Measurements from ENCODE around the gene MYL10.

GRCh38 chr7:101644879-101645278 lies 15.8 kb upstream of the MYL10 start:
- no peak for TF ChIP-seq JUND (IDR thresholded peaks at IDR 0.05)
- TF ChIP-seq, protein P1, sequence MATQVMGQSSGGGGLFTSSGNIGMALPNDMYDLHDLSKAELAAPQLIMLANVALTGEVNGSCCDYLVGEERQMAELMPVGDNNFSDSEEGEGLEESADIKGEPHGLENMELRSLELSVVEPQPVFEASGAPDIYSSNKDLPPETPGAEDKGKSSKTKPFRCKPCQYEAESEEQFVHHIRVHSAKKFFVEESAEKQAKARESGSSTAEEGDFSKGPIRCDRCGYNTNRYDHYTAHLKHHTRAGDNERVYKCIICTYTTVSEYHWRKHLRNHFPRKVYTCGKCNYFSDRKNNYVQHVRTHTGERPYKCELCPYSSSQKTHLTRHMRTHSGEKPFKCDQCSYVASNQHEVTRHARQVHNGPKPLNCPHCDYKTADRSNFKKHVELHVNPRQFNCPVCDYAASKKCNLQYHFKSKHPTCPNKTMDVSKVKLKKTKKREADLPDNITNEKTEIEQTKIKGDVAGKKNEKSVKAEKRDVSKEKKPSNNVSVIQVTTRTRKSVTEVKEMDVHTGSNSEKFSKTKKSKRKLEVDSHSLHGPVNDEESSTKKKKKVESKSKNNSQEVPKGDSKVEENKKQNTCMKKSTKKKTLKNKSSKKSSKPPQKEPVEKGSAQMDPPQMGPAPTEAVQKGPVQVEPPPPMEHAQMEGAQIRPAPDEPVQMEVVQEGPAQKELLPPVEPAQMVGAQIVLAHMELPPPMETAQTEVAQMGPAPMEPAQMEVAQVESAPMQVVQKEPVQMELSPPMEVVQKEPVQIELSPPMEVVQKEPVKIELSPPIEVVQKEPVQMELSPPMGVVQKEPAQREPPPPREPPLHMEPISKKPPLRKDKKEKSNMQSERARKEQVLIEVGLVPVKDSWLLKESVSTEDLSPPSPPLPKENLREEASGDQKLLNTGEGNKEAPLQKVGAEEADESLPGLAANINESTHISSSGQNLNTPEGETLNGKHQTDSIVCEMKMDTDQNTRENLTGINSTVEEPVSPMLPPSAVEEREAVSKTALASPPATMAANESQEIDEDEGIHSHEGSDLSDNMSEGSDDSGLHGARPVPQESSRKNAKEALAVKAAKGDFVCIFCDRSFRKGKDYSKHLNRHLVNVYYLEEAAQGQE (IDR thresholded peaks at IDR 0.05; ENCODE audit: low read depth, low read length): no peak
- TF ChIP-seq CTCF (IDR thresholded peaks at IDR 0.05): no peak
- no peak for TF ChIP-seq EZH2phosphoT487 (IDR thresholded peaks at IDR 0.05; ENCODE audit: borderline replicate concordance, low read depth)
- no peak for TF ChIP-seq POLR2AphosphoS5 (IDR thresholded peaks at IDR 0.05; ENCODE audit: low read depth, low read length)
- TF ChIP-seq TEAD4 (IDR thresholded peaks at IDR 0.05; ENCODE audit: borderline replicate concordance, insufficient read depth): no peak
- TF ChIP-seq, protein P2, sequence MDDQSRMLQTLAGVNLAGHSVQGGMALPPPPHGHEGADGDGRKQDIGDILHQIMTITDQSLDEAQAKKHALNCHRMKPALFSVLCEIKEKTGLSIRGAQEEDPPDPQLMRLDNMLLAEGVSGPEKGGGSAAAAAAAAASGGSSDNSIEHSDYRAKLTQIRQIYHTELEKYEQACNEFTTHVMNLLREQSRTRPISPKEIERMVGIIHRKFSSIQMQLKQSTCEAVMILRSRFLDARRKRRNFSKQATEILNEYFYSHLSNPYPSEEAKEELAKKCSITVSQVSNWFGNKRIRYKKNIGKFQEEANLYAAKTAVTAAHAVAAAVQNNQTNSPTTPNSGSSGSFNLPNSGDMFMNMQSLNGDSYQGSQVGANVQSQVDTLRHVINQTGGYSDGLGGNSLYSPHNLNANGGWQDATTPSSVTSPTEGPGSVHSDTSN (IDR thresholded peaks at IDR 0.05): no peak
- TF ChIP-seq SIN3A (IDR thresholded peaks at IDR 0.05; ENCODE audit: borderline replicate concordance, low read depth, low read length): no peak
- TF ChIP-seq, protein P3, sequence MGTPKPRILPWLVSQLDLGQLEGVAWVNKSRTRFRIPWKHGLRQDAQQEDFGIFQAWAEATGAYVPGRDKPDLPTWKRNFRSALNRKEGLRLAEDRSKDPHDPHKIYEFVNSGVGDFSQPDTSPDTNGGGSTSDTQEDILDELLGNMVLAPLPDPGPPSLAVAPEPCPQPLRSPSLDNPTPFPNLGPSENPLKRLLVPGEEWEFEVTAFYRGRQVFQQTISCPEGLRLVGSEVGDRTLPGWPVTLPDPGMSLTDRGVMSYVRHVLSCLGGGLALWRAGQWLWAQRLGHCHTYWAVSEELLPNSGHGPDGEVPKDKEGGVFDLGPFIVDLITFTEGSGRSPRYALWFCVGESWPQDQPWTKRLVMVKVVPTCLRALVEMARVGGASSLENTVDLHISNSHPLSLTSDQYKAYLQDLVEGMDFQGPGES (IDR thresholded peaks at IDR 0.05; ENCODE audit: low read depth, low read length): no peak
- no peak for TF ChIP-seq EP300 (IDR thresholded peaks at IDR 0.05; ENCODE audit: borderline replicate concordance in 1 of 2, low read depth in 1 of 2, low read length in 1 of 2)
- no peak for TF ChIP-seq TAF1 (IDR thresholded peaks at IDR 0.05; ENCODE audit: borderline replicate concordance, low read depth, low read length)
- TF ChIP-seq GABPA (IDR thresholded peaks at IDR 0.05; ENCODE audit: low read depth): no peak
